ENCODE measurements around the gene CNGB1.

- TF ChIP-seq CTCF (IDR thresholded peaks at IDR 0.05) (no peak), POLR2A (IDR thresholded peaks at IDR 0.05) (no peak), POLR2AphosphoS5 (IDR thresholded peaks at IDR 0.05) (no peak)
Measured at GRCh38 chr16:57986196-57986595, 15.3 kb upstream of the CNGB1 start.
